ENCODE results near the gene TSC2. TPM values are rescaled to one million over a fixed set of nuclear protein-coding genes. Genes with fewer than 3 reads are reported as not detected.
"Not testable (repeated sequence)": the region's sequence is repeated elsewhere in the genome, so short reads cannot be mapped to it uniquely, and the experiment has no call there.

The TSC2 gene
- polyA plus RNA-seq, 3 donors: 141 to 174 (median 162) TPM

DNA sequence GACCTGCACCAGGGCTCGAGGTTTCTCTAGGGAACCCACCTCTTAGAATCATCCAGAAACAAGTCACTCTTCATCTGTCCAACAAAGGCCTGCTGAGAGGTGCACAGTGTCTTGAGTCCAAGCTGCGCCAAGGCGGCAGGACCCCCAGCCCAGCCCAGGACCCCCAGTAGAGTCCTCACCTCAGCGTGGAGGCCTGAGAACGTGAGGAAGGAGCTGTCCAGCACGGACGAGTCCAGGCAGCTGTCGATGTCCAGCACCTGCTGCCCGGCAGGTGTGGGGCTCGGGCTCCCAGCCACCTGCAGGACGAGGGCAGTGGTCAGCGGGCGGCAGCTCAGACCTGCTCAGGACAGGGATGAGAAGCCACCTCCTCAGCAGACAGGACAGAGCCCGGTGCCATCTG, 49.9 kb downstream of the TSC2 start:
- DNase-seq: not testable (repeated sequence)

GRCh38 chr16:2101581-2101980, 53.8 kb downstream of the TSC2 start:
- not testable (repeated sequence) for DNase-seq

GRCh38 chr16:2102471-2102870, 54.7 kb downstream of the TSC2 start:
- DNase-seq: no peak

DNA sequence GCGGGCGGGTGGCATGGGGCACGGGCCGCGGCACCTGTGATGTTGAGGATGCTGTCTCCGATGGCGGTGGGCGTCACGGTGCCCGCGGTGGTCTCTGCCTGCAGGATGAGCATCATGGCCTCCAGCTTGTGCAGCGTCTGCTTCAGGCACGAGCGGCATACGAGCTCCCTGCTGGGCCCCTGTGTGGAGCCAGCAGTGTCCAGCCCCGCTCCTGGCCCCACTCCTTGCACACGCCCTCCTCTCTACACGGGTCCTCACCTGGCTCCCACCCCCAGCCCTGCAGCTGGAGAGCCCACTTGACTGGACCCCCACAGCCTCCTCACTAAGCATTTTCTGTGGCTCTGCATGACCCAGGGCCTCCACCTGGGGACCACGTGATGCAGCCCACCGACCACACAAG, 56.7 kb downstream of the TSC2 start:
- DNase-seq: not testable (repeated sequence)

- not testable (repeated sequence) for DNase-seq
These were observed 57.5 kb downstream of the TSC2 start for GRCh38 chr16:2105291-2105690.

- not testable (repeated sequence) for DNase-seq
These were observed 58.0 kb downstream of the TSC2 start for GRCh38 chr16:2105769-2106168.

DNA sequence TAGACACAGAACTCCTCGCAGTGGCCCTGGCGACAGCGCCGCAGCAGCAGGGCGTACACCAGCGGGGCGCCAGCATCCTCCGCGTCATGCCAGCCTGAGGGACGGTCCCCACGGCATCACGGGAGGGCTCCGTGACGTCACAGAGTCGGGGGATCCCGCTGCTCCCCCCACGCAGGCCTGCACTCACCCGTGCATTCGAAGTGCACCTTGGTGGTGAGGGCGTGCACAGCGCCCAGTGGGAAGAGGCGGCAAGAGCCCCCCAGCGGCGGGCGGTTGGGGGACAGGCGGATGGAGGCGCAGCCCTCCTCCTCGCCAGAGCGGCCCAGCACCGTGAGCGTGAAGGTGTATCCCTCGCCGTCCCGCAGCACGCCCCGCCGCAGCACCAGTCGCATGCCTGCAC, 58.4 kb downstream of the TSC2 start:
- DNase-seq: not testable (repeated sequence)

DNA sequence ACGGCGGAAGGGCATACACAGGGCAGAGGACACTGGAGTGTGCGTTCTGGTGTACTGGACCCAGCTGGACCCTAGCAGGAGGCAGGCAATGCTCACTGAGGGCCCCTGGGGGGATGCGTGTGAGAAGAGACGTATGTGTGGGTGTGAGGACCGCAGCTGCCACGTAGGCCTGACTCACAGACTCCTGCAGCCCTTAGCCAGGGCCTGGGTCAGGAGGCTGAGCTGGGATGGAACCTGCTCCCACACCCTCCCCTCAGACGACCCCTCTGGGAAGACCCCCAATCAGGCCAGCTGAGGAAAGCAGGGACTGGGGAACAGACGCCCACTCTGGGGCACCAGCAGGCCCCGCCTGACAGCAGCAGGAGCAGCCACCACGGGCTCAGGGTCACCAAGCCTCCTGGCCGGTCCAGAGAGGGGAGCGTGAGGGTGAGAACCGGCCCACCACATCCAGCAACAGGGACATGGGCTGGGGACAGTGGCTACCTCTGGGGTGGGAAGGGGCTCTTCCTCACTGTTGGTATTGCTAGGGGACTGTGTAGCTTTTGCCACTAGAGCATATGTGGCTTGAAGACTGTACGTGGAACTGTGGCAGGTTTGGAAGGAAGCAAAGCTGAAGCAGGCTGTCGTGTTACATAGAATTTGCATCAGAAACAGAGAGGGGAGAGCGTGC, 59.5 kb downstream of the TSC2 start:
- DNase-seq: not testable (repeated sequence)

- not testable (repeated sequence) for DNase-seq
These were observed 60.0 kb downstream of the TSC2 start for GRCh38 chr16:2107791-2108125.

- DNase-seq: not testable (repeated sequence)
These were observed 60.9 kb downstream of the TSC2 start for GRCh38 chr16:2108446-2109270.

DNA sequence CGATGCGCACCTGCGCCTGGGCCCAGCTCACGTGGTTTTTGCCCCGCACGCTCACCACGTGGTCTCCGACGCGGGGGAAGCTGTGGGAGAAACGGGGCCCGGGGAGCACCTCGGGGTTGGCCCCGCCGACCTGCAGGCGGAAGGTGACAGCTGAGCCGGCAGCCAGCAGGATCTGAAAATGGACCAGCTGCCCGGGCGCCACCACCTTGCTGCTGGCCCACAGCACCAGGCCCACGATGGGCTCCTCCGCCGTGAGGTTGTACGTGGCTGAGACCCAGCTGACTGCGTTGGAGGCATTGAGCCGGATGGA, 61.4 kb downstream of the TSC2 start:
- not testable (repeated sequence) for DNase-seq

DNA sequence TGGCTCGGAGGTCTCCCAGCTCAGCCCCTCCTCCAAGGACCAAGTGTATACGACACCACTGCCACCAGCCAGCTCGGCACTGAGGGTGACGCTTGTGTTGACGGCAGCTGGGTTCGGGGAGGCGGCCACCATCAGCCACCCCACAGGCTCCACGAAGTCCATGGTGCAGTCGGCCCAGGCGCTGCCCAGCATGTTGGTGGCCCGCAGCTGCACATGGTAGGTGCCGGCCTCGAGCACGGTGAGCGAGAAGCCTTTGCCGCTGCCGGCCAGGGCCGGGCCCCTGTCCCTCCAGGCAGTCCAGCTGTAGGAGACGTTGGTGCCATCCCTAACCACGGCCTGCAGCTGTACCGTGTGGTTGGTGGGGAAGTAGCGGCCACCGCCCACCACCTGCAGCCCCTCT, 62.1 kb downstream of the TSC2 start:
- DNase-seq: not testable (repeated sequence)

DNA sequence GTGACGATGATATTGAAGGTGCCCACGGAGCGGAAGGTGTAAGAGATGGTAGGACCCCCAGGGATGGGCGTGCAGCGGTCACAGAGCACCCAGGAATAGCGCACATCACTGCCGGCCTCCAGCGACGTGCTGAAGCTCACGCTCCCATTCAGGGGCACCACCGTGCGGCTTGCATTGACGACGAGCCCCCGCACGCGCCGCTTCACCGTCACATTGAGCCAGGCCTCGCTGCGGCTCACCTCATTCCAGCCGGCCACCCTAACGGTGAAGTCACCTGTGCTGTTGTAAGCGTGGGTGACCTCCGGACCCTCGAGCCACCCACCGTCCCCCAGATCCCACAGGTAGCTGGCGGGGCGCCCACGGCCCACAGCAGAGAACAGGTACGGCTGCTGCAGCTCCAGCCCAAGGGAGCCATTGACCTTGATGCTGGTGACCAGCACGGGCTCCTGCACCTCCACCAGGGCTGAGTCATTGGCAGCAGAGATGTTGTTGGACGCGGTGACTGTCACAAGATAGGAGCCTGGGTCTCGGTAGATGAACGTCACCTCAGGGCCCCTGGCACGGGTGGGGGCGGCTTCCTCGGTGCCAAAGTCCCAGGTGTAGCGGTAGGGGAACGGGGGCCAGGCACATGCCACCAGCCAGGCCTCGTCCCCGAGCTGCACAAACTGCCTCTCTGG, 62.7 kb downstream of the TSC2 start:
- DNase-seq: not testable (repeated sequence)

DNA sequence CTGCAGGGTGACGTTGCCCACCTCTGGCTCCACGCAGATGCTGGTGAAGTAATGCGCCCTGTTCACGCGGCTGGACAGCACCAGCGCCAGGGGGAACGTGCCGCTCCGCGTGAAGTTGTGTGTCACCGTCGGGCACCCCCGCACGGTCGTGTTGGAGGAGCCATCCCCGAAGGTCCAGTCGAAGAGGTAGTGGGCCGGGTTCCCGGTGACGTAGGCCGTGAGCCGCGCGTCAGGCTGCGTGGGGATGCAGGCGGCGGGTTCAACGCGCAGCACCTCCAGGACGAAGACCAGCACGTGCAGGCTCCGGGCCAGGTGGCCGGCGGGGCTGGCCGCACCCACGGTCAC, 63.2 kb downstream of the TSC2 start:
- DNase-seq: not testable (repeated sequence)

GRCh38 chr16:2111412-2112335, 63.9 kb downstream of the TSC2 start:
- not testable (repeated sequence) for DNase-seq

DNA sequence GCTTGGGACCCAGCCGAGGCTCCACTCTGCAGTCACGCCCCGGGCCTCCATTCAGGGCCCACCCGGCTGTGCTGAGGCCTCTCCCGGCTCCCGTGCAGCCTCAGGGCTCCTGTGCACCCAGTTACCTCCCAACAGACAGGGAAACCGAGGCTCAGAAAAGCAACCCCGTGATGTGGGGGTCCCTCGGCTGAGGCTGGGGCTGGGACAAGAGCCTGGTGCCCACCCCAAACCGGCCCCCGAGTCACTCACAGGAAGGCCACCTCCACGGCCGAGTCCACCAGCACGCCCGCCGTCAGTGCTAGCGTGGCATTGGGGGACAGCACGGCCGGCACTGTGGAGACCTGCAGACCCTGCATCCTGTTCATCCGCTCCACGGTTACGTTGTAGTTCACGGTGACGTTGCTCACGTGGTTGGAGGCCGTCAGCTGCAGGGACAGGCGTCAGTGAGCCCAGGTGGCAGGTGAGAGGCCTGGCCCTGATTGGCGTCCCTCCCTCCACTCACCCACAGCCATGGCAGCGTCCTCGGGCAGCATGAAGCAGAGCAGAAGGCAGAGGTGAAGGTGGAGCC, 64.8 kb downstream of the TSC2 start:
- not testable (repeated sequence) for DNase-seq

DNA sequence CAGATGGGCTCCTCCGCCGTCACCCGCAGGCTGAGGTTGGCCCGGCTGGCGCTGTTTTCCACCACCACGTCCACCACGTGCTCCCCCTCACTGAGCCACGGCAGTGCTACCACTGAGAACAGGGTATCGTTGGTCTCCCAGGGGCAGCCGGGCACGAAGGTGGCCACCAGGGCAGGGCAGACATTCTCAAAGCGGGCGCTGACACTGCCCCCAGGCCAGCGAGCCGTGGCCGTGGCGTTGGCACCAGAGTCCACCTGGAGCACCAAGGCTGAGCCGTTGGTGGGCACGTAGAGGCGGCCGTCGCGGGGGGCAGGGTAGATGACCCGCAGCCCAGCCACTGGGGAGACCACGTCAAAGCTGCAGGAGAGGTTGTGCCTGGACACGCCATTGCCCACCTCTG, 66.4 kb downstream of the TSC2 start:
- not testable (repeated sequence) for DNase-seq

GRCh38 chr16:2114885-2115590, 67.3 kb downstream of the TSC2 start:
- not testable (repeated sequence) for DNase-seq

DNA sequence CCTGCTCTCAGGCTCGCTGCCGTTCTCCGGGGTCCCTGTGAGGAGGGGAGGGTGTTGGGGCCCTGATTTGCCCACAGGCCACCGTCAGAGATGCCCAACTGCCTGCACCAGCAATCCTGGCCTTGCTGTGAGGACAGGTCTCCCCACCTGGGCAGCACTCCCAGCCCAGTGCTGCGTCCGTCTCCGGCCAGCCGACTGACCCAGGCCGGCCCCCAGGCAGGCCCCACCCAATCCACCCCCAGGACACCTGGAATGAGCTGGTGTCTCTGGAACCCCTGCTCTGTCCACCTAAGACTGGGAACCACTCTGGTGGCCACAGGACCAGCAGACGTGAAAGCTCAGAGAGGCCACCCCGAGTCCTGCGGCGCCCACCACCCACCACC, 67.8 kb downstream of the TSC2 start:
- DNase-seq: no peak

GRCh38 chr16:2116428-2116827, 68.6 kb downstream of the TSC2 start:
- not testable (repeated sequence) for DNase-seq

- DNase-seq: not testable (repeated sequence)
These were observed 69.6 kb downstream of the TSC2 start for GRCh38 chr16:2117341-2117740.
